Right renal cortex interstitium (tissue), 3 donors: ENCODE data around the gene ZBTB24. TPM values are rescaled to one million over a fixed set of nuclear protein-coding genes. Genes with fewer than 3 reads are reported as not detected.
"Not testable (repeated sequence)": the region's sequence is repeated elsewhere in the genome, so short reads cannot be mapped to it uniquely, and the experiment has no call there.

Source experiments
- DNase-seq, 3 donors: peaks; one replicate each; pipeline ENCODE4 v3.0.0-alpha.2; 2013; ENCODE audit warnings: low read depth in 3 of 3, low spot score in 2 of 3
- polyA plus RNA-seq, 3 donors: library from polyadenylated mRNA; unstranded; fragments of 120-200 nt; gene quantifications; one replicate each; pipeline ENCODE4 v1.2.1, GENCODE V29; 2013; ENCODE audit not compliant: insufficient read length in 3 of 3

The ZBTB24 gene
- polyA plus RNA-seq, 3 donors = 14.7 to 15.3 (median 15.2) TPM

DNA sequence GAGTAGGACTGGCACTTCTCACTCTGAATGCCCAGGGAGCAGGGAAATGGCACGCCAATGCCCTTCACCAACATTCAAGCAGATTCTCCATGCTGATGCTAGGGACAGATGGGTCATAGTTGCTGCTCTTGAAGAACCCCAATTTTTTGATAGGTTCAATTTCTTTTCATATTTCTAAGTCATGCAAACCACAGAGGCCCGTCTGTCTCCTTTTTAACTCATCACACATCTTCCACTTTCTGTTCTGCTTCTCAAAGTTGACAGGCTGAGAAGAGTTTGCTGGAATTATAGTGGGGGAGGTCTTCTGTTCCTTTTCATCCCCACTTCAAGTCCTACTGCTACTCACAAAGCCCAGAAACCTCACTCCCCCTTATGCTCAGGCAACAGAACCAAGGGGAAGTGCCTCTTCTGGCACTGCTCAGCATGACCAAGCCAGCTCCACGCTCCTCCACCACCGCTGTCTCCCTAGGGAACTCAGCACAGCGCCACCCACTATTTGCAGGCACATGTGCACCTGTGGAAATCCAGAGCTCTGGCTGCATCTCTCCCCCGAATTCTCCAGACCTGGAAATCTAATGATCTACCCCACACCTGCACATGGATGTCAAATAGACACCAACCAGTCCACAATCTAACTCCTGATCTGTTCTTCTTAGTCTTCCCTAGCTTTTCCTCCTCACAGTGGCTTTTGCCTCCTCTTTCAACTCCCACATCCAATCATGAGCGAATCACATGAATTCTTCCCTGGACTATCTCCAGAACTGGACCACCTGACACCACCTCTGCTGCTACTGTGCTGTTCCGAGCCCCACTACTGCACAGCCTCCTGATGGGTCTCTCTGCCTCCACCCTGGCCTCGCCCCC lies 10.7 kb downstream of the ZBTB24 start:
- DNase-seq = no peak

DNA sequence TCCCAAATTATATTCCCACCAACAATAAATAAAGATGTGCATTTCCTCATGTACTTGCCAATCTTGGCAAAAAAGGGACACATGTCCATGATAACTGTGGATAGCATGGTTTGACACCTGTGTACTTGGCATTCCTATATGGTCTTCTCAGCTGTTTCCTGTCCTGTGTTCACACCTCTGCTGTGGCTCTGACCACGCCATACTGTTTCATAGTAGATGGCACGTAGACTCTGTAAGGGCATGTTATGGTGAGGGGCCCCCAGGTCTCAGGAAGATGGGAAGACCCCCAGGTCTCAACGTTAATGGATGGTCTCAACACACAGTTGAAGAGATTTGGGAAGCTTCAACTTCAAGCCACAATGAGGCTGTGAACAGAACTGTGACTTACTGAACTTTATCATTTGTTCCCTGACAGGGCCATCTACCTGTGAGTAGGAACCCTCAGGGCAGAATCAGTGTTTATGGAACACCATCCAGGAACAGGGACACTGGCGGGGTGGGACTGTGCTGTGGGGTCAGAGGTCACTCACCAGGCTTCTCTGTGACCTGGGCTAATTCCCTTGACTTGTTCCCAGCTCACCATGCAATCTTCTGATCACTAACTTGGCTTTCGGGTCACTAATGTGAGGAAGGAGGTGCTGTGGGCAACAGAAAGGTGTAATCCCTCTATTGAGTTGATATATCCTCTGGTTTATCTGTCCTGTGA lies 11.8 kb downstream of the ZBTB24 start:
- no peak for DNase-seq

DNA sequence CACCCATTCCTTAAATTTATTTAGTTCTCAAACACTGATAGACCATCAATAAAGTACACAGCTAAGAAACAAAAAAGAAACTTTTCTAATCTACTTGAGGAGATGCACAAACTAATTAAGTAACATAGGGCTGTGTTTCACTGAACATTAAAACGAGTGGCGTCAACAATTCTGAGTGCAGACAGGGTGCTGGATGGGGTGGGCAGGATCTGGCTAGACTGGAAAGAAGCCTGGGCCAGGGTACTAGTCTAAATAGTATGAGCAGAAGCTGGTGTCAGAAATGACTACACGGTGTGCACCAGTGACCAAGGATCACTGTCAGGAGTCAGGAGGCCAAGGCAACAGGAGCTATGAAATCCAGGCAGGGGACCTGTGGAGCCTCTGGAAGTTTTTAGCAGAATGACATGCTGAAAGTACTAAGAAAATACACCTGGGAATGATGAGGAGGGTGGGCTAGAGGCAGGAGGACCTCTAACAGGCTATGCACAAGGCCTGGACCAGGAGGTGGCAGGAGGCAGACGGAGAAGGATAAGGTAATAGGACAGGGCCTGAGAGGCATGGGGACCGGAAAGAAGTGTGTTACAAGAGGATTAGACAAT lies 13.3 kb downstream of the ZBTB24 start:
- DNase-seq = no peak

DNA sequence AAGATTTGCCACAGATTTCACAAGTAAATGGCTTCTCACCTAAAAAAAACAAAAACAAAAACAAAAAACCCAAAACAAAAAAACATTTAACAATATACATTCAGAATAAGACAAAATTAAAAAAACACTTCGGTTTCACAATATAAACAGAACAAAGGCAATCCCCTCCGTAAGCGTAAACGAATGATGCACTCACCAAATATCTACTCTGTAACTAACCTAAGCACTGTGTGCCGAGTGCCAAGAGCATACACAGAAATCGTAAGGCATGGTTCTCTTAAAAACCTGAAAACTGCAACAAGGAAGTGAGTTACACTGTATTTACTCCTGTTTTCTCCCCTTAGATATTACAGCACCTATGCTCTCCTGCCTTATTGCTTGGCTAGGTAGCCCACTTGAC lies 15.3 kb downstream of the ZBTB24 start:
- no peak for DNase-seq

DNA sequence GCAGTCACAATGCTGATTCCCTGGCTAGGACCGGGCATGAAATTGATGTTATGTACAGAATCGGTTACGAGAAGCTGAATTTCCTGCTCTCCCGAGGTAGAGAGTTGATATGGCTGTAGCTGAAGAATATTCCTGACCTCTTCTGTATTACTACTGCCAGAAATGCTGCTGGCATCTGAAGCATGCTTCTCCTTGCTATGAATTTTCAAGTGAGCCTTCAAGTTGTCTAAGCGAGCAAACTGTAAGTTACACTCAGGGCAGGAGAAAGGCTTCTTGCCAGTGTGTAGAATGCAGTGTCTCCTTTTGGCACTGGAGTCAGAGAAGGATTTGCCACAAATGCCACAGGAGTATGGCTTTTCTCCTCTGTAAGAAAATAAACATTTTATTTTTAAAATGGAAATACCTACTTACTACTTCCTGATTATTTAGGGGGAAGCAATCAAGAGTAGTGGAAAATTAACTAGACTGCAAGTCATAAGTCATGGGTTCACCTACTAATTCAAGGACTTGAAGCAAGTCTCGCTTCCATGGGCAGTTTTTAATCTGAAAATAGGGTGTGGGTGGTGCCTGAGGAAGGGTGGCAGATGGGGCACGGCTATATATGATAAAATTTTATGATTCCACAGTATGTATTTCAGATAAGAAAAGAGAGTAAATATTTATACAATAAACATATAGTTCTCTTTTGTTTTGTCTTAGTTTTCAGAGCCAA lies 16.7 kb downstream of the ZBTB24 start:
- no peak for DNase-seq

DNA sequence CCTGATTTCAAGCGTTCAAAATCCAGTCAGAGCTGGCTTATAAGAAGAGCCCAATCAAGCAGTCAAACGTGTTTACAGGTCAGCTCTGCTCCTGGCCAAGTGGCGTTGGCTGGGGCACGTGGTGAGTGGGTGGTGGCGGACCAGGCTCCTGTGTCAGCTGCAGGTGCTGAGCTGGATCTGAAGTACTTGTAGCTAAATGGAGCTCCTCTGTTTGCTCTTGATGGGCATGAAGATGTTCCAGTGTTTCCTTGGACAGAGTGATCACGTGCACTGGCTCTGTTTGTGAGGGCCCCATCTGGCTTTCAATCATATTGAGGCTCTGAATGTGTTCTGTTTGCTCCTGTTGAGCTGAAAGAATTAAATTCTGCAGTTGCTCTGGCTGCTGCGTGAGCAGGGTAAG lies 17.2 kb downstream of the ZBTB24 start:
- DNase-seq = no peak

DNA sequence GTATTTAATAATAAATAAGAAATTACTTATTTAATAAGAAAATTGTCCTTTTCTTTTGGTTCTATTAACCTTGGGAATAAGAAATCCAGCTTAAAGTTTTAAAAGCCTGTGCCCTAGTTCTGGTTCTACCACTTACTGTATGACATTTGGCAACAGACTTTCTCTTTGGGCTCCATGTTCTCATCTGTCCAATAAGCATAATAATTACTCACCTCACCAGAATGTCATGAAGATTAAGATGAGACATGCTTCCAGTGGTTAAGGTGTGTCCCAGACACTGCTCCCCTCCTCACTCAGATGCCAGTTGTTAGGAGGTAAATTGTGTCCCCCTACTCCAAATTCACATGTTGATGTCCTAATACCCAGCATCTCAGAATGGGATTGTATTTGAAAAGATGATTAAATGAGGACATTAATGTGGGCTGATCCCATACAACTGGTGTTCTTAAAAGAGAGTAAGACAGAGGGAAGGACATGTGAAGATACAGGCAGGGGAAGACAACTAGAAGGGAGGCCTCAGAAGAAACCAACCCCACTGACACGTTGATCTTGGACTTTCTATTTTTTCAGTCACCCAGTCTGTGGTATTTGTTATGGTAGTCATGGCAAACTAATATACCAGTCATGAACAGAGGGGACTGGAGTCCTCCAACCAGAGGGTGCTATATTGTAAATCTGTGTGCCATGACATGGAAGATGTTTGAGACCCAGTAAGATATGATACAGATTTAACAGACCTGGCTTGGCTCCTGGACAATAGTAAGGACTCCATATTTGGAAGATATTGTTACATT lies 21.1 kb downstream of the ZBTB24 start:
- DNase-seq = no peak

DNA sequence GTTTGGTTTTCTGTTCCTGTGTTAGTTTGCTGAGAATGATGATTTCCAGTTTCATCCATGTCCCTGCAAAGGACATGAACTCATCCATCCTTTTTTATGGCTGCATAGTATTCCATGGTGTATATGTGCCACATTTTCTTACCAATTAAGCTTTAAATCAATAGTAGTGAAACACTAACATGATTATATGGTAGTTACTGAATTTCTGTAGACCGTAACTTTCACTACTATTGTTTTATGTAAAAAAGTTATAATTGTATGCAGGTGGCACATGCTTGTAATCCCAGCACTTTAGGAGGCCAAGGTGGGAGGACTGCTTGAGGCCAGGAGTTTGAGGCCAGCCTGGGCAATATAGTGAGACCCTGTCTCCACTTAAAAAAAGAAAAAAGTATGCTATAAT lies 21.8 kb downstream of the ZBTB24 start:
- DNase-seq = not testable (repeated sequence)

DNA sequence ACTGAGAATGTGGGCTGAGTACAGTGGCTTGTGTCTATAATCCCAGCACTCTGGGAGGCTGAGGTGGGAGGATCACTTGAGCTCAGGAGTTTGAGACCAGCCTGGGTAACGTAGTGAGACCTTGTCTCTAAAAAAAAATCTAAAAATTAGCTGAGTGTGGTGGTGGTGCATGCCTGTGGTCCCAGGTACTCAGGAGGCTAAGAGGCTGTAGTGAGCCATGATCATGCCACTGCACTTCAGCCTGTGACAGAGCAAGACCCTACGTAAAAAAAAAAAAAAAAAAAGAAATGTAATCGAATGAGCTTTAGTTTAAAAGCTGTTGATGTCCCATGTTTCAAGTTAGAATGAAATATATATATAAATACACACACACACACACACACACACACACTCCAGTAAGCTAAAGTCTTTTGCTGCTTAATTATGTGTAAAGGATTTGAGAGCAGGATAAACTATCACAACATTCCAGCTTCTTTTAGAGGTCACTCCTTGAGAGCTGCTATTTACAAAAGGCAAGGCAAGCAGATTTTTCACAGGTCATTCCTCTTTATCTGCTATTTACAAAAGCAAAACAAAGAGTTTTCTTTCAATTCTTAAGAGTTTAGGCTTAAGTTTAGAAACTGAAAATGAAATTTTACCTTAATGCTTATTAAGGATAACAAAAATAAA lies 22.7 kb downstream of the ZBTB24 start:
- no peak for DNase-seq

DNA sequence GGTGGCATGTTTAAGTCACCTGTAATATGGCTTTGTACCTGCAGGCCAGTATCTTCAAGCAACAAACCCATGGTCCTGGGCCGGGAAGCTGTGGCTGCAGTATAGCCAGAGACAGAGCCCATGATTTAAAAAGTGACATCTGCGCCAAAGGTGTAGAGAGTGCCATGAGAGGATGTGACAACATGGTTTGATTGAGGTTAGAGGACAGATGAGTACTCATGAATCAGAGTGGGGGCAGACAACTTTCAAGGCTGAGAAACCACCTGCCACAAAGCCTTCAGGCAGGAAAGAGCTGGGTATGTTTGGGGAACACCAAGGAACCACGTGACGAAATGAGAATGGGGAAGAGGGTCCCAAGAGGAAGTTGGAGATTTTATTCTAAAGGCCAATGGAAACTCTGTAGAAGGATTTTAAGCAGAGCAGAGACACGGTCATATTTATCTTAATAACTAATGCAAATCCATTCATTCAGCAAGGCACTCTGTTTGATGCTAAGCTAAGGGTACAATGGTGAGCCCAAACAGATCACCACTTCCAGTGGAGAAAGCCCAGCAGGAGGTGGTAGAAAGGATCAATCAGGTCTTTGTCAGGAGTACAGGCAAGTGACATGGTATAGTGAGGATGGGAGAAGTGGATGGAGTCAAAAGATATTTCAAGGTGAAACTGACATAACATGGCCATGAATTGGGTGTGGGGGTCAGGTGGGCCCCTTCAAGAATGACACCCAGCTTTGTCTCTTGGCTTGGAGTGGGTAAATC lies 24.1 kb downstream of the ZBTB24 start:
- DNase-seq = no peak

DNA sequence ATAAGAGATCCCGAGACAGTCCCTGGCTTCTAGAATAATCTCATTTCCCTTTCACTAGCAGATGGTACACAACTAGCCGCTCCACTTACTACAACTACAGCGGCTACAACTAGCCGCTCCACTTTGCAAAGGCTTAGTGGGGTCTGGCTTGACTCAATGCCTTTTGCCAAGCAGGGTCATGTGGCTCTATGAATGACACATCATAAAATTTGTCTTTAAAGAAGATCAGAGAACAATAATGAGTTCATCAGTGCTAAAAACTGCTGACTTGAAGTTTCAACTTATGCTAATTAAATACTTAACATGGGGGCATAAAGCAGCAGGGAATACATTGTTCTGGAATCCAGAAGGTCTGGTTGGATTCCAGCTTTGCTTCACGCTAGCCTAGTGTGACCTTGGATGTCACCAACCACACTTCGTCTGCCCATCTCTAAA lies 25.4 kb downstream of the ZBTB24 start:
- no peak for DNase-seq

DNA sequence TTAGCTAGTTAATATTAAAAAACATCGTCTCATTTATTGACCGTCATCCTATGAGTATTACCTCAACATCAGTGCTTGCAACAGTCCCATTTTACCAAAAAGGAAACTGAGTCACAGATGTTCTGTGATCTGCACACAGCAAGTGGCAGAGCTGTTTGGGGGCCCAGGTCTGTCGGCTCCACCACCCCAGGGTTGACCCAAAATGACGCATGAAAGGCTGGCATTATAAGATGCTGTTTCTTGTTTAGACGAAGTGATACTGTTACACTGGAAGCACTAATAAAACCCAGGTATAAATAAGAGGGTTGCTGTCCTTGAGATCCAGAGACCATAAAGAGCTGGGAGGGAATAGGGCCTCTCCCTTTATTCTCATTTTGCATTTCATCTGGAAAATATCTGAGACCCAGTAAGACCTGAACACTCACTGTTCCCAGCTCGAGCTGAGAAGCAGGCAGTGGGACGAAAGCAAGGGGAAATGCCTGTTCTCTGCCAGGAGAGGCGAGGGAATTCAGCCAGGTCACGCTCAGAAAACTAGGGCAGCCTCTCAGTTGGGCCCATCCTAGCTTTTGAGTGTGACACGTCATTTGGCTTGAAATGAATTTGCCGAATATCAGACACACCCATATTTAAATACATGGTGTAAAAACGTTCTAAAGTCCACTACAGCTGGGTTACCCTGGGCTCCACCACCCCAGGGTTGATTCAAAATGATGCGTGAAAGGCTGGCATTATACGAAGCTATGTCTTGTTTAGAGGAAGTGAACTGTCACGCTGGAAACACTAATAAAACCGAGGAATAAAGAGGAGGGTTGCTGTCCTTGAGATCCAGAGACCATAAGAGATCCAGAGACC lies 26.1 kb downstream of the ZBTB24 start:
- no peak for DNase-seq

DNA sequence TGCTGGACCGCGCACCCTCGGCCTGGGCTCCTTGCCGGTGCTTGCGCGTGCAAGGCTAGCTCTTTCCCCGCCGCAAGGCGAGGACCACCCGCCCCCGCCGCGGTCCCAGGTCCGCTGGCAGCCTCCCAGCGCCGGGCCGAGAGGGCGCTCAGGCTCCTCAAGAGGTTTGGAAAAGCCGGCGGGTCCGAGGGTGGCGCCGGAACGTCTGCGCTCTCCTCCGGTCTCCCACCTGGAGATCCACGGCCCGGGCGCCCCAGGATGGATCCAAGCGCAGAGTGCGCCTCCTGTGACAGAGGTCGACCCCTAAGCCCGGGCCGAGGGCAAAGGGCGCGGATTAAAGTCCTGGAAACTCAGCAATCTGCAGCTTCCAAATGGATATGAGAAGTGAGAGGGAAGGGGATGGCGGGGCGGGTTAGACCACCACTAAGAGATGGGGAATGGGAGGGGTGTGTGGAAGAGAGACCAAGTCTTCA lies 26.9 kb downstream of the ZBTB24 start:
- no peak for DNase-seq

DNA sequence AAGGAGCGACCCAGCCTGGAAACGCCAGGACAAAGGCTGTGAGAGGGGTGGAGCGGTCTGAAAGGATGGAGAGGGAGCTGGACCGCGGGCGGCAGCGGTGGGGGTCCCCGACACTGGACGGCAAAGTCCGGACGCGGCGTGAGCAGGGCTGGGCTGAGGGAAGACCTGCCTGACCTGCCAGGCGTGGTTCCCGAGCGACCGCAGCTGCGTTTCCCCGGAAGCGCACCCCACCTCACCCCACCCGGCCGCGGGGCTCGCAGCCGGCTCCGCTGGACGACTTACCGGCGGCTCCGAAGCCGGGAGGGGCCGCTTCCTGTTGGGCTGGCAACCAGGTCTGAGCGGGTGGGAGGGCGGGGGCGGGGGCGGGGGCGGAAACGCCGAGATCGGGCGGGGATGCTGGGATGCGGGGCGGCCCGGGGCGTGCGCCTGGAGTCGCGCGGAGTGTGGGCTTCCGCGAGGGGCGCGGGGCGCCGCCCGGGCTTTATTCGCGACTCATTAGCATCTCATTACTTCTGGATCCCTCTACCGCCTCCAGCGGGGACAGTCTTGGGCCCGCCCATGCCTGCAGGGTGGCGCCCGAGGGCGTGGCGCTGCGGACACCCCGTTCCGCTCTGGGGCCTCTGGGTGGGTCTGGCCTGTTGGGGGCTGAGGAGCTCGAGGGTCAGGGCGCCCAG lies 27.4 kb downstream of the ZBTB24 start, which contains the start of gene MICAL1:
MICAL1 (minus strand) TSS at position 336 of the 674 bp plus-strand sequence. CDS start 1,576 bp downstream, outside the sequence.
- DNase-seq = no peak

DNA sequence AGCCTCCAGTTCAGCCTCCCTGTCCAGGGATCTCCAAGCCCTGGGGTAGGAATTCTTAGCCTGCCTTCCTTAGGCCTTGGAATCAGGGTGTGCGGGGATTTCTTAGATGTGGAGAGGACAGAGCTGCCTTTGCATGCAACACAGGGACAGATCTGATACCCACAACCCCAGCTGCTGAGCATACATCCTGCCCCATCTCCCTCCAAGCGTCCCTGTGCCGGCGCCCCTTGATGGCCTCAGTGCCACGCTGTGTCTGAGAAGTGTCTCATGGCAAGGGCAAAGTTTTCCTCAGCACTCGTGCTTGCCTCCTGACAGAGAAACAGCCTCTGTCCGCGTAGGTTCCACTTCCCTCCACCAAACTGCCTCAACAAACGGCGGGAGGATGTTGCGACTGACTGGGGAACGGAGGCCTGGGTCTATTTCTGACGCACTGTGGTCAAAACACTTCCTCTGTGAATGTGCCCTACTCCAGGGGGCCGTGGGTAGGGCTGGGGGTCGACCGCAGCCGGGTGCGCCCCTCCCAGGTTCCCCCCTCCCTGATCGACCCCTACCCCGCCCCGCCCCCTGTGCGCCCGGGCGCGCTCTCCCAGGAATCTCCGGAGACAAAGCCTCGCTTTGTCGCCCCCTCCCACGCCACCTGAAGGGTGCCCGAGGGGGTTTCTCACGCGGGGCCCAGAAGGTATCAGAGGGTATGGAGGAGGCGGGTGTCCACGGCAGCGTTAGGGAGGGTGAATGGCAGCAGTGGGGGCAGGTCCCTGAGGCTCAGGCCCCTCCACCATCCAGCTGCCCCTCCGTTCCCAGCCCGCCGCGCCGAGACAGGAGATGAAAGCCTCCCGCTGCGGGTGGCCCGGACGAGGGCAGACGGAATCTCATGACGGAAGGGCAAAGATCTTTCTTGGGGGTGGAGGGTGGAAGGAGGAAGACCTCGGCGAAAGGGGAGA lies 28.3 kb downstream of the ZBTB24 start:
- no peak for DNase-seq
